ENCODE measurements around the gene KAT6B. TPM values are rescaled to one million over a fixed set of nuclear protein-coding genes. Genes with fewer than 3 reads are reported as not detected.
A peak's percentile ranks its signal among the peaks of the same experiment; 100 is the strongest.

Gene KAT6B
- total RNA-seq, 2 experiments from 2014 or later, result 22.8 to 24.8 TPM

GRCh38 chr10:74909670-74910069 lies 83.3 kb downstream of the KAT6B start:
- H3K27me3 Mint-ChIP-seq, result no peaks in the 10 kb centered on the region
- POLR2A ChIA-PET, result no interaction called here
- no peak for ATAC-seq
- no peak for TF ChIP-seq CTCF (IDR thresholded peaks at IDR 0.05)
- no peaks in the 10 kb centered on the region for H3K9me3 Mint-ChIP-seq
- intact Hi-C loops (cut with micrococcal nuclease), result no loop called here
- peaks cover 45% of the 10 kb centered on the region for H3K4me1 Mint-ChIP-seq (ENCODE audit: low read depth)
- no peak overlapping the region for H3K27ac Mint-ChIP-seq
- no peak for DNase-seq
- CTCF ChIA-PET, result interaction anchor here (1.2 to 1.3 kb wide), 2 partner anchors 12 to 14 kb away, joined by 4 read pairs; no protein-coding TSS in a partner anchor
- H3K36me3 Mint-ChIP-seq (ENCODE audit: low read depth), result no peaks in the 10 kb centered on the region
- H3K4me3 Mint-ChIP-seq, result no peak overlapping the region

GRCh38 chr10:74910241-74910975 lies 84.0 kb downstream of the KAT6B start:
- ATAC-seq (no peak), DNase-seq (no peak)
- Mint-ChIP-seq H3K27me3 (no peaks in the 10 kb centered on the region), H3K27ac (no peak overlapping the region), H3K36me3 (ENCODE audit: low read depth) (no peaks in the 10 kb centered on the region), H3K9me3 (no peaks in the 10 kb centered on the region), H3K4me1 (ENCODE audit: low read depth) (peaks cover 46% of the 10 kb centered on the region), H3K4me3 (no peak overlapping the region)
- no peak for TF ChIP-seq CTCF (IDR thresholded peaks at IDR 0.05)
- ChIA-PET CTCF (interaction anchor here (1.2 kb wide), 1 partner anchor 12 kb away, joined by 4 read pairs; no protein-coding TSS in a partner anchor), POLR2A (interaction anchor here (0.7 kb wide), 1 partner anchor 83 kb away, joined by 3 read pairs; no protein-coding TSS in a partner anchor)
- intact Hi-C loops (cut with micrococcal nuclease), result no loop called here

- Mint-ChIP-seq H3K27me3 (no peaks in the 10 kb centered on the region), H3K4me1 (ENCODE audit: low read depth) (peaks cover 43% of the 10 kb centered on the region), H3K36me3 (ENCODE audit: low read depth) (no peaks in the 10 kb centered on the region), H3K4me3 (no peak overlapping the region), H3K9me3 (no peaks in the 10 kb centered on the region), H3K27ac (no peak overlapping the region)
- CTCF ChIA-PET, result interaction anchor here (1.2 to 5.1 kb wide), 2 partner anchors 9 to 11 kb away, joined by 4 to 24 read pairs; no protein-coding TSS in a partner anchor
- intact Hi-C loops (cut with micrococcal nuclease), result no loop called here
- POLR2A ChIA-PET, result no interaction called here
- ATAC-seq (no peak), DNase-seq (no peak)
- no peak for TF ChIP-seq CTCF (IDR thresholded peaks at IDR 0.05)
These were observed 84.6 kb downstream of the KAT6B start for GRCh38 chr10:74910976-74911350.

- peaks cover 3% of the 10 kb centered on the region for H3K9me3 Mint-ChIP-seq
- peaks cover 39% of the 10 kb centered on the region for H3K4me1 Mint-ChIP-seq (ENCODE audit: low read depth)
- POLR2A ChIA-PET, result no interaction called here
- H3K27me3 Mint-ChIP-seq, result no peaks in the 10 kb centered on the region
- no peak for ATAC-seq
- intact Hi-C loops (cut with micrococcal nuclease), result no loop called here
- no peak for TF ChIP-seq CTCF (IDR thresholded peaks at IDR 0.05)
- CTCF ChIA-PET, result interaction anchor here (0.6 to 5.1 kb wide), 4 partner anchors 10 to 62 kb away, joined by 3 to 24 read pairs (median 6); no protein-coding TSS in a partner anchor
- no peak for DNase-seq
- H3K4me3 Mint-ChIP-seq, result no peak overlapping the region
- H3K27ac Mint-ChIP-seq, result no peak overlapping the region
- peaks cover 2% of the 10 kb centered on the region for H3K36me3 Mint-ChIP-seq (ENCODE audit: low read depth)
These were observed 85.8 kb downstream of the KAT6B start for GRCh38 chr10:74912182-74912581.

GRCh38 chr10:74912682-74913081 lies 86.3 kb downstream of the KAT6B start:
- Mint-ChIP-seq H3K27ac (no peak overlapping the region), H3K4me3 (peak overlapping the region; percentile 18), H3K9me3 (peaks cover 3% of the 10 kb centered on the region), H3K36me3 (ENCODE audit: low read depth) (peaks cover 2% of the 10 kb centered on the region), H3K27me3 (no peaks in the 10 kb centered on the region), H3K4me1 (ENCODE audit: low read depth) (peaks cover 39% of the 10 kb centered on the region)
- CTCF ChIA-PET, result interaction anchor here (0.6 to 5.1 kb wide), 5 partner anchors 9 to 61 kb away, joined by 3 to 24 read pairs (median 4); no protein-coding TSS in a partner anchor
- DNase-seq, result no peak
- intact Hi-C loops (cut with micrococcal nuclease), result no loop called here
- POLR2A ChIA-PET, result no interaction called here
- ATAC-seq, result no peak
- no peak for TF ChIP-seq CTCF (IDR thresholded peaks at IDR 0.05)

Measured in activated CD8-positive, alpha-beta T cell treated with anti-CD3 and anti-CD28 coated beads for 36 hours (primary cell).